GM19395 (cell line): ENCODE results near the gene PRR15.

Experiments
- ATAC-seq: cut with Tn5 transposase; IDR thresholded peaks from one replicate; pipeline ENCODE4 v1.9.1; 2021; ENCODE audit warnings: mild to moderate bottlenecking, moderate library complexity; ENCODE audit not compliant: unreplicated experiment

PRR15 gene

DNA sequence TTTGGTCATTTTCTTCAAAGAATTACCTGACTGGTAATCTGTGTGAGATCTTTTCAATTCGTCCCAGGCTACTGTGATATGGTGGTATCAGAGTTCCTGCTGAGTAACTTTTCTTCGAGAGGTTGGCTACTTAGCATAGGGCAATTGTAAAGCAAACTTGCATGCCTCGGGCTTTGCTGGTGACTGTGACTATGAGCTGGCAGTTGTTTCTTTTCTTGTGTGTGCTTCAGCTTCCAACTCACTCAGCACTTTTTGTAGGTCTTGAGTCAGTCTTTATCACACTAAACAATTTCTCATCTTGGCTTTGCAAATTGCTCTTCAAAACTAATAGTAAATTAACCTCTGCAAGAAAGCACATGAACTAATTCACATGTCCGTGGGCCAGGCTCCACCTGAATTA is 44.3 kb downstream of the PRR15 start:
- no peak for ATAC-seq

GRCh38 chr7:29609162-29610037 is 45.8 kb downstream of the PRR15 start:
- ATAC-seq, result no peak

DNA sequence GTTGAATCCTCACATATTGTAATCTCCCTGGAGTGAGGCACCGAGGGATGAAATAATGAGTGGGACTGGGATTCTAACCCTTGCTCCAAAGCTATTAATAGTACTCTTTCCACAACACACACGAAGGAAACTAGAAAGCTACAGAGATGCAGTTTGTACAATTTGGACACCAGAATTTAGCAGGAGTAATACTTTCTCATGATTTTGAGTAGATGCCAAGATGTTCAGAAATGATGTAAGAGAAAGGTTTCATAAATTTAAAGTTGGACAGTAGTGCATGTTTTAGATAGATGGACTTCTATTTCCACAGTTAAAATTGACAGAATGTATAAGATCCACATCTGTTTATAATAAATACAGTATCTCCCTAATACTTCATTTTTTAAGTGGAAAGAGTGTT is 46.5 kb downstream of the PRR15 start:
- ATAC-seq, result no peak

- no peak for ATAC-seq
Observed at GRCh38 chr7:29611941-29612544, 48.4 kb downstream of the PRR15 start.

GRCh38 chr7:29612596-29612995 is 49.0 kb downstream of the PRR15 start:
- no peak for ATAC-seq

GRCh38 chr7:29613100-29613499 is 49.5 kb downstream of the PRR15 start:
- no peak for ATAC-seq

DNA sequence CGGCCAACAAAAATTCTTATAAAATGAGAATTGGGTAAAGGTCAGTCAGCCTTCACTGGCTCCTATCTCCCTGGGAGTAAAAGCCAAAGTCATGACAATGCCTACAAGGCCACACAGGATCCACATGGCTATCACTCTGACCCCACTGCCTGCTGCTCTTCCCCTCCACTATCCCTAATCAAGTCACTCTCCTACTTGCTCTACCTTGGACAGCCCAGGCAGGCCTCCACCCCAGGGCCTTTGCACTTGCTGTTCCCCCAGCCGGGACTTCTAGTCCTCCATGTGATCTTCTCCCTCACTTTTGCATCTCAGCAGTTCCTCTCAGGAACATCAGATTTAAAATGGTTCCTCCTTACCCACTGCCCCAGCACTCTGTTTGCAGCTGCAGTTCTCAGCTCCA is 50.6 kb downstream of the PRR15 start:
- no peak for ATAC-seq
